ENCODE data around the gene DNAH10. TPM values are rescaled to one million over a fixed set of nuclear protein-coding genes. Genes with fewer than 3 reads are reported as not detected.

The DNAH10 gene
- total RNA-seq, 1 experiment from 2014 or later, result 0.17 TPM

- H3K79me2 ChIP-seq (ENCODE audit: insufficient read depth, low read length), result peaks cover 16% of the 10 kb centered on the region; the same call in 1 of the 2 replicates
Measured at GRCh38 chr12:123715195-123715594, 46.9 kb upstream of the DNAH10 start.

More at GRCh38 chr12:123715195-123715594, 46.9 kb upstream of the DNAH10 start:
- H3K36me3 Mint-ChIP-seq (ENCODE audit: insufficient read depth in 1 of 3, low read depth in 3 of 3), result peaks cover 2 to 12% (median 10%) of the 10 kb centered on the region in 3 experiments; a peak in 6 of 7 replicates
- no peak overlapping the region for H2BK15ac ChIP-seq (ENCODE audit: low read depth, low read length)
- H3K9ac ChIP-seq (ENCODE audit: extremely low read depth, insufficient read length, low read length), result no peak overlapping the region
- no peak overlapping the region for H3K18ac ChIP-seq (ENCODE audit: insufficient read length, low read depth, low read length)
- H2BK12ac ChIP-seq (ENCODE audit: insufficient read length, low read depth, low read length), result no peak overlapping the region
- H3K4me1 Mint-ChIP-seq, result peaks cover 15 to 16% of the 10 kb centered on the region in 2 experiments
- H3K4me1 ChIP-seq (ENCODE audit: insufficient read depth, low read length), result peaks cover 4% of the 10 kb centered on the region; the same call in 1 of the 2 replicates
- H3T11ph ChIP-seq (ENCODE audit: low read length), result no peak overlapping the region
- no peak overlapping the region for H2BK20ac ChIP-seq (ENCODE audit: low read depth, low read length, poor library complexity, severe bottlenecking)
- no peak overlapping the region for H2BK5ac ChIP-seq (ENCODE audit: insufficient read length, low read length)
- no peak overlapping the region for H4K91ac ChIP-seq (ENCODE audit: insufficient read length, low read depth, low read length)
- H2AFZ ChIP-seq (ENCODE audit: low read length), result no peak overlapping the region
- no peak overlapping the region for H3K14ac ChIP-seq (ENCODE audit: insufficient read depth, low read length)
- no peak overlapping the region for H3K23ac ChIP-seq (ENCODE audit: insufficient read length, low read depth, low read length)
- DNase-seq, result no peak
- peaks cover 5% of the 10 kb centered on the region for H3K23me2 ChIP-seq (ENCODE audit: insufficient read length, low read depth, low read length, poor library complexity, severe bottlenecking)
- no peak overlapping the region for H3K56ac ChIP-seq (ENCODE audit: insufficient read length, low read depth, low read length)
- no peak overlapping the region for H4K8ac ChIP-seq (replicated peaks; ENCODE audit: insufficient read length, low read depth, low read length)
- no peak overlapping the region for H3K4me2 ChIP-seq (ENCODE audit: insufficient read depth, insufficient read length, low read length)
- no peaks in the 10 kb centered on the region for H3K9me3 Mint-ChIP-seq
- H2AK5ac ChIP-seq (ENCODE audit: insufficient read length, low read length), result no peak overlapping the region
- no peak overlapping the region for H3K4ac ChIP-seq (ENCODE audit: low read depth, low read length)
- TF ChIP-seq CTCF (conservative IDR thresholded peaks at IDR 0.05), result no peak
- H2BK120ac ChIP-seq (ENCODE audit: low read depth, low read length, poor library complexity, severe bottlenecking), result no peak overlapping the region
- H3K27me3 ChIP-seq (ENCODE audit: insufficient read depth, low read length), result no peaks in the 10 kb centered on the region
- WGBS (ENCODE audit: extremely low coverage, insufficient read length, low lambda C conversion rate), result no CpG with 5 or more reads among the region's 2 CpGs
- H3K27ac ChIP-seq (ENCODE audit: insufficient read length, low read depth, low read length), result no peak overlapping the region
- no peak overlapping the region for H4K5ac ChIP-seq (ENCODE audit: insufficient read length, low read depth, low read length)
- no peak overlapping the region for H3K27ac Mint-ChIP-seq
- no peak overlapping the region for H3K4me3 Mint-ChIP-seq
- H3K9me3 ChIP-seq (ENCODE audit: control insufficient read depth, low read depth, low read length), result no peaks in the 10 kb centered on the region
- H3K79me1 ChIP-seq (ENCODE audit: insufficient read depth, low read depth, low read length, poor library complexity, severe bottlenecking), result no peaks in the 10 kb centered on the region
- H4K20me1 ChIP-seq (ENCODE audit: control insufficient read depth, insufficient read depth, insufficient read length), result no peaks in the 10 kb centered on the region
- peaks cover 6% of the 10 kb centered on the region; the same call in 1 of the 2 replicates for H3K27me3 Mint-ChIP-seq (ENCODE audit: low read depth)

Measured in H9 (cell line).